ENCODE results near the gene SLC25A2. TPM values are rescaled to one million over a fixed set of nuclear protein-coding genes. Genes with fewer than 3 reads are reported as not detected.
A peak's percentile ranks its signal among the peaks of the same experiment; 100 is the strongest.

The SLC25A2 gene
- total and polyA plus RNA-seq, 2 of the 8 experiments (the other 6 are each of a cell fraction or from before 2014, with no cell fraction given): not detected

DNA sequence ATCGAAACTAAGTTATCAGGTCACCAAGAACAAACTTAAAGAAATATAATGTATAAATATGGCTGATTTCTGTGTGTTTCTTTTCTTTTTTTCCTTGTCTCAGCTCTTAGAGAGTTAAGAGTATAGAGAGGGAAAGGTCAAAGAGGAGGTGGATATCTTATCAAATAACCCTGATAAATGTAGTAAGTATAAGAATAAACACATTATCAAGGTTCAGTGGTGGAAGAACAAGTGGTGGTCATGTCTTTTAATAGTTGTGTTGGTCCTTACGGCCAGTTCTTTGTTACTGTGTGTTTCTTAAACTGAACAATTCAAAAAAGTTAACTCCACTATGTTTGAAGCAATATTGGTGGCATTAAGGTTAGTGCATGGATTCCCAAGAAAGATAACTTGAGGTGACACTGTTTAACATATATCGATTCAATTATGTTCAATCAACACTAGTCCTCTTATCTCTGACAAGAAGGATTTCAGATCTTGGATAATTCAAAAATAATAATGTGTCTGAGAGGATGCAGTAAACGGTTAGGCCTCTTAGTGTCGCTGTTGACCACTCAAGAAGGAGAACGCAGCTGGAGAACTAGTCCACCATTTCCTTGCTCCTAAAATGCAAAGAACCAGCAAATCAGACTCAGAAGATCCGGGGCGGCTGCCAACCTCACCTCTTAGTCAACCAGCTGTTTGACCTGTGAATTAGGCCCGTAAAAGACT lies 39.5 kb upstream of the SLC25A2 start, which contains the start of gene PCDHGA3:
TSS of gene PCDHGA3 (plus strand) at position 588 of the 711 bp plus-strand sequence. CDS start 205 bp downstream, outside the sequence.
- no peaks in the 10 kb centered on the region for H3K4me1 ChIP-seq (replicated peaks in 1 of 4; ENCODE audit: control insufficient read depth in 3 of 4, insufficient read depth in 4 of 4, low read length in 3 of 4)
- no peak within 1 kb of the TSS for H3K14ac ChIP-seq (ENCODE audit: insufficient read length)
- no peak within 1 kb of the TSS for H2BK5ac ChIP-seq (ENCODE audit: low read depth, low read length)
- no peak within 1 kb of the TSS for H3K18ac ChIP-seq (ENCODE audit: extremely low read depth, low read length)
- H2BK12ac ChIP-seq (ENCODE audit: low read depth, low read length): no peak within 1 kb of the TSS
- H3K27me3 ChIP-seq (replicated peaks in 1 of 4; ENCODE audit: control insufficient read depth in 3 of 4, extremely low read depth in 1 of 4, insufficient read depth in 3 of 4, low read length in 3 of 4): no peaks in the 10 kb centered on the region
- peaks cover 33 to 46% of the 10 kb centered on the region in 2 experiments; a peak in 3 of 4 replicates for H3K9me3 ChIP-seq (ENCODE audit: insufficient read depth in 2 of 2, low read depth in 1 of 2, low read length in 1 of 2)
- H3K4me2 ChIP-seq (ENCODE audit: insufficient read depth in 1 of 2, low read depth in 2 of 2, low read length in 2 of 2): no peak within 1 kb of the TSS
- WGBS, 2 experiments (ENCODE audit: extremely low coverage in 1 of 2, insufficient coverage in 1 of 2, insufficient read length in 1 of 2, insufficient replicate concordance in 2 of 2, low coverage in 1 of 2, low lambda C conversion rate in 2 of 2, missing lambda C conversion rate in 1 of 2): 72% methylated on average over 9 of the region's 9 CpGs; no CpG with 5 or more reads in 1 of the 2 experiments
- H4K91ac ChIP-seq (replicated peaks; ENCODE audit: insufficient read length, low read length): no peak within 1 kb of the TSS
- H4K8ac ChIP-seq (ENCODE audit: extremely low read depth, insufficient read depth, low read length): no peak within 1 kb of the TSS; the same call in 1 of the 2 replicates
- H3K27ac ChIP-seq (ENCODE audit: low read depth, low read length): no peak within 1 kb of the TSS
- ChIA-PET POLR2A (ENCODE audit: partially characterized antibody) (interaction anchor here (1.0 kb wide), 1 partner anchor 170 kb away, joined by 3 read pairs; no protein-coding TSS in a partner anchor), CTCF (ENCODE audit: partially characterized antibody) (interaction anchor here (0.7 to 4.8 kb wide), 52 partner anchors 8 to 224 kb away, joined by 3 to 21 read pairs (median 4); partner anchors contain the start of genes PCDHB10, PCDHB14, PCDHB15 and PCDHB4)
- no peak within 1 kb of the TSS for H3K56ac ChIP-seq (replicated peaks; ENCODE audit: insufficient read length, low read depth, low read length)
- no peak within 1 kb of the TSS; a peak in 1 of 8 replicates for H3K4me3 ChIP-seq (ENCODE audit: extremely low read depth in 1 of 4, insufficient read depth in 2 of 4, low read depth in 3 of 4, low read length in 4 of 4)
- H3K36me3 ChIP-seq (ENCODE audit: control insufficient read depth in 2 of 4, insufficient read depth in 4 of 4, low read length in 3 of 4): no peaks in the 10 kb centered on the region
- H4K20me1 ChIP-seq (replicated peaks in 1 of 2; ENCODE audit: control insufficient read depth in 1 of 2, insufficient read depth in 2 of 2, low read length in 2 of 2): no peaks in the 10 kb centered on the region
- no peaks in the 10 kb centered on the region for H3K79me1 ChIP-seq (ENCODE audit: low read depth, low read length)
- H2AK5ac ChIP-seq (ENCODE audit: low read depth, low read length): no peak within 1 kb of the TSS
- H4K5ac ChIP-seq (ENCODE audit: insufficient read length, low read depth, low read length): no peak within 1 kb of the TSS
- H2AFZ ChIP-seq (ENCODE audit: low read length): peak within 1 kb of the TSS; percentile 11; the same call in 1 of the 2 replicates
- DNase-seq (ENCODE audit: low read depth in 1 of 2, low spot score in 2 of 2) (no peak), FAIRE-seq (peak; percentile 76)
- H2BK120ac ChIP-seq (replicated peaks; ENCODE audit: low read depth, low read length): no peak within 1 kb of the TSS
- no peak within 1 kb of the TSS for H3K9ac ChIP-seq (replicated peaks in 1 of 4; ENCODE audit: extremely low read depth in 1 of 4, low read depth in 3 of 4, low read length in 3 of 4)
- no peak within 1 kb of the TSS for H2BK20ac ChIP-seq (ENCODE audit: low read length)
- H3K79me2 ChIP-seq (ENCODE audit: control insufficient read depth in 1 of 2, insufficient read depth in 2 of 2, low read length in 2 of 2): no peaks in the 10 kb centered on the region
- no peak within 1 kb of the TSS for H2BK15ac ChIP-seq (ENCODE audit: low read length)
- no peak within 1 kb of the TSS for H3K4ac ChIP-seq (replicated peaks; ENCODE audit: insufficient read length, low read depth, low read length)
- no peaks in the 10 kb centered on the region for H3K23me2 ChIP-seq (ENCODE audit: low read depth, low read length)
- H3K23ac ChIP-seq (ENCODE audit: insufficient read length): no peak within 1 kb of the TSS
- TF ChIP-seq CTBP2 (IDR thresholded peaks at IDR 0.05; ENCODE audit: borderline replicate concordance, insufficient read depth, insufficient read length, low read length) (no peak), YY1 (IDR thresholded peaks at IDR 0.05; ENCODE audit: low read depth, low read length) (peak; percentile 83), TAF7 (optimal IDR thresholded peaks at IDR 0.05; ENCODE audit: borderline replicate concordance, low read depth, low read length) (no peak), FOSL1 (IDR thresholded peaks at IDR 0.05; ENCODE audit: insufficient read depth, low read depth, low read length) (no peak), RXRA (IDR thresholded peaks at IDR 0.05; ENCODE audit: insufficient read depth, low read depth, low read length) (no peak), GABPA (IDR thresholded peaks at IDR 0.05; ENCODE audit: borderline replicate concordance, insufficient read depth, low read length) (no peak)
- TF ChIP-seq, protein P1, sequence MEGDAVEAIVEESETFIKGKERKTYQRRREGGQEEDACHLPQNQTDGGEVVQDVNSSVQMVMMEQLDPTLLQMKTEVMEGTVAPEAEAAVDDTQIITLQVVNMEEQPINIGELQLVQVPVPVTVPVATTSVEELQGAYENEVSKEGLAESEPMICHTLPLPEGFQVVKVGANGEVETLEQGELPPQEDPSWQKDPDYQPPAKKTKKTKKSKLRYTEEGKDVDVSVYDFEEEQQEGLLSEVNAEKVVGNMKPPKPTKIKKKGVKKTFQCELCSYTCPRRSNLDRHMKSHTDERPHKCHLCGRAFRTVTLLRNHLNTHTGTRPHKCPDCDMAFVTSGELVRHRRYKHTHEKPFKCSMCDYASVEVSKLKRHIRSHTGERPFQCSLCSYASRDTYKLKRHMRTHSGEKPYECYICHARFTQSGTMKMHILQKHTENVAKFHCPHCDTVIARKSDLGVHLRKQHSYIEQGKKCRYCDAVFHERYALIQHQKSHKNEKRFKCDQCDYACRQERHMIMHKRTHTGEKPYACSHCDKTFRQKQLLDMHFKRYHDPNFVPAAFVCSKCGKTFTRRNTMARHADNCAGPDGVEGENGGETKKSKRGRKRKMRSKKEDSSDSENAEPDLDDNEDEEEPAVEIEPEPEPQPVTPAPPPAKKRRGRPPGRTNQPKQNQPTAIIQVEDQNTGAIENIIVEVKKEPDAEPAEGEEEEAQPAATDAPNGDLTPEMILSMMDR (IDR thresholded peaks at IDR 0.05; ENCODE audit: control extremely low read depth in 1 of 3, insufficient read depth in 1 of 3, low read depth in 1 of 3, low read length in 3 of 3): peak in 2 of 3 experiments; percentile 64 to 68; a peak in 3 of 4 replicates
- TF ChIP-seq, protein P2, sequence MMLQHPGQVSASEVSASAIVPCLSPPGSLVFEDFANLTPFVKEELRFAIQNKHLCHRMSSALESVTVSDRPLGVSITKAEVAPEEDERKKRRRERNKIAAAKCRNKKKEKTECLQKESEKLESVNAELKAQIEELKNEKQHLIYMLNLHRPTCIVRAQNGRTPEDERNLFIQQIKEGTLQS (IDR thresholded peaks at IDR 0.05; ENCODE audit: insufficient read depth, low read depth, low read length): no peak

Measured in H1 (cell line).